ENCODE results near the gene CFAP52.
"Not testable (repeated sequence)": the region's sequence is repeated elsewhere in the genome, so short reads cannot be mapped to it uniquely, and the experiment has no call there.

Gene CFAP52

DNA sequence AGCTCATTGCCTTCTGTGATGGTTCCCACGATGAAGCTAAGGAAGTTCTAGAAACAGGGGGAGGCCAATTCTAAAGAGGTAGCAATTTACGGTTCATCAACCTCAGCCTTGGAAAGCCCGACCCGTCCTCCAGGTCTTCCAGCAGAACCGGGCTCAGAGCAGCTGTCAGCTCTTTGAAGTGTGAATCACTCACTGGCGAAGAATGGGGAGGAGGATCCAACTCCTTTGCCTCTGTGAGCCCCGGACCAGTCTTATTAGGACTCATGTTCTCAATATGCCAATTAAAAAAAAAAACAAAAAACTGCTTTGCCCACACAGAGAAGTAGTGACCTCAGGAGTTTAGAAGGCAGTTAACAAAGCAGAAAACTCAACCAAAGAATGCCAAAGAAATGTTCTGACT lies 32.2 kb upstream of the CFAP52 start:
- H3K27ac ChIP-seq (ENCODE audit: low read depth, low read length, severe bottlenecking): no peak overlapping the region
- no peaks in the 10 kb centered on the region for H3K9me3 ChIP-seq (ENCODE audit: control insufficient read depth, low read length)
- no peaks in the 10 kb centered on the region for H3K36me3 ChIP-seq (ENCODE audit: control insufficient read depth, insufficient read depth, low read length)
- peaks cover 6% of the 10 kb centered on the region for H3K4me1 ChIP-seq (ENCODE audit: control insufficient read depth, insufficient read depth, low read length, poor library complexity, severe bottlenecking)
- H3K4me3 ChIP-seq (ENCODE audit: extremely low read depth, insufficient read depth, low read length, poor library complexity, severe bottlenecking): no peak overlapping the region
- 56 to 62% methylated on average over 6 of the region's 7 CpGs for WGBS, 2 experiments (ENCODE audit: insufficient coverage in 2 of 2)

DNA sequence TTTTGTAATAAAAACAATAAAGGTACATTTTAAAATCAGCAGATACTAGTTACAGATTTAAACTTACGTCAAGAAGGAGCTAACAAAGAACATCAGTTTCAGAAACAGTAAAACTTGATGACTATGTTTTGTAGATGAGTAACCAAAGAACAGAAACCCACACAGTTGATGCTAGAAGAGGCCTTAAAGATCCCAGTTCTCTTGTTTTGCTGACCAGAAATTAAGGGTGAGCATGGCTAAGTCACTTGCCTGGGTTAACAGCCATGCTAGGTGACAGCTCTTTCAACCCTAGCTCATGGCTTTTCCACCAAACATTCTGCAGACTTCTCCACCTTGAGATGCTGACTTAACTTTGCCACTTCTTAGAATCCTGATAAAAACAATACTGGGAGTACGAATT lies 27.2 kb upstream of the CFAP52 start:
- Histone ChIP-seq H3K4me1 (ENCODE audit: control insufficient read depth, insufficient read depth, low read length, poor library complexity, severe bottlenecking) (peaks cover 2% of the 10 kb centered on the region), H3K27ac (ENCODE audit: low read depth, low read length, severe bottlenecking) (no peak overlapping the region), H3K36me3 (ENCODE audit: control insufficient read depth, insufficient read depth, low read length) (no peaks in the 10 kb centered on the region), H3K4me3 (ENCODE audit: extremely low read depth, insufficient read depth, low read length, poor library complexity, severe bottlenecking) (no peak overlapping the region), H3K9me3 (ENCODE audit: control insufficient read depth, low read length) (no peaks in the 10 kb centered on the region)
- WGBS, 2 experiments (ENCODE audit: insufficient coverage in 2 of 2): 89% methylated on average over 1 of the region's 2 CpGs; no CpG with 5 or more reads in 1 of the 2 experiments

DNA sequence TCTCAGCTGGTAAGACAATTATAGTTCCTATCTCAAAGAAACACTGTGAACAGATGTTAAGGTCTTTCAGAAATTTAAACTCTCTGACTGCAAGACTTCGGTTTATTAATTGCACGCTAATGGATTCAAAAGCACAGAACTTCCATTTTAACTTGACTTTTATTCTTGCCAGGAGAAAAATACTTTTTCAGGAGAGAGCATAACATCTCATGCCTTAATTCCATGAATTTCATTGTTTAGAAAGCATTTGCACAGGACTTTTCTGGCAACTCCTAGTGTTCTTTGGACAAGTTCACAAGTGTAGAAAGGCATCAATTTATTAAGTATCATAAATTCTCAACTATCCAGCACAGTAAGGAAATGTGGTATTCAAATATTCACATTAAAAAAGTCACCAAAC lies 23.3 kb upstream of the CFAP52 start:
- peaks cover 3% of the 10 kb centered on the region for H3K36me3 ChIP-seq (ENCODE audit: control insufficient read depth, insufficient read depth, low read length)
- H3K4me3 ChIP-seq (ENCODE audit: extremely low read depth, insufficient read depth, low read length, poor library complexity, severe bottlenecking): no peak overlapping the region
- no peaks in the 10 kb centered on the region for H3K9me3 ChIP-seq (ENCODE audit: control insufficient read depth, low read length)
- no peak overlapping the region for H3K27ac ChIP-seq (ENCODE audit: low read depth, low read length, severe bottlenecking)
- 90 to 100% methylated on average over 1 to 2 of the region's 2 CpGs for WGBS, 2 experiments (ENCODE audit: insufficient coverage in 2 of 2)
- no peaks in the 10 kb centered on the region for H3K4me1 ChIP-seq (ENCODE audit: control insufficient read depth, insufficient read depth, low read length, poor library complexity, severe bottlenecking)

DNA sequence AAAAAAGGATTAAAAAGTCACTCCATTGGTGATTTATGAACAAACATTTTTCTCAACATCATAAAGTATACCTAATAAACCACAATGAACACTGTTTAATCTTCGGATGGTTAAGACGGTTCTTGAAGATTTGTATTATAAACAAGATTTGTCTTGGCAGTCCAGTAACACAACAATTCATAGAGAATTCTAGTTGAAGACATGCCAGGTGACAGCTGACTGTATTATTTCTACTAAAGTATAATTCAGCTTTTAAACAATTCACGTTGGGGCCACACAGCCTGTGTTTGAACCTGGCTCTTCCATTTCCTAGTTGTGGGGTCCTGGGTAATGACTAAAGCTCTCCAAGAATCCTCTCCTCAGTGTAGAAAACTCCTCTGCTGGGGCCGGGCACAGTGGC lies 22.8 kb upstream of the CFAP52 start:
- Histone ChIP-seq H3K4me1 (ENCODE audit: control insufficient read depth, insufficient read depth, low read length, poor library complexity, severe bottlenecking) (no peaks in the 10 kb centered on the region), H3K36me3 (ENCODE audit: control insufficient read depth, insufficient read depth, low read length) (peaks cover 3% of the 10 kb centered on the region), H3K4me3 (ENCODE audit: extremely low read depth, insufficient read depth, low read length, poor library complexity, severe bottlenecking) (no peak overlapping the region), H3K27ac (ENCODE audit: low read depth, low read length, severe bottlenecking) (no peak overlapping the region), H3K9me3 (ENCODE audit: control insufficient read depth, low read length) (no peaks in the 10 kb centered on the region)
- 80 to 100% methylated on average over 1 to 2 of the region's 4 CpGs for WGBS, 2 experiments (ENCODE audit: insufficient coverage in 2 of 2)

DNA sequence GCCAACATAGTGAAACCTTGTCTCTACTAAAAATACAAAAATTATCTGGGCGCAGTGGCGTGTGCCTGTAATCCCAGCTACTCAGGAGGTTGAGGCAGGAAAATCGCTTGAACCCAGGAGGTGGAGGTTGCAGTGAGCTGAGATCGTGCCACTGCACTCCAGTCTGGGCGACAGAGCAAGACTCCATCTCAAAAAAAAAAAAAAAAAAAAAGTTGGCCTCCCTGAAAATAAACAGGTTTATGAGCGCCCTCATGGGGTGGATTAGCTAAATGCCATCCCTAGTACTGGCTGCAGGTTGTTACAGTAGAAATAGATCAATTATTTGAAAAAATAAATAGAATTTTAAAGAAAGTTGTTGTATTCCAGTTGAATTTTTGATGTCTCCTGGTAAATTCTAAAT lies 21.7 kb upstream of the CFAP52 start:
- not testable (repeated sequence) for H3K36me3 ChIP-seq (ENCODE audit: control insufficient read depth, insufficient read depth, low read length); H3K4me1 ChIP-seq (ENCODE audit: control insufficient read depth, insufficient read depth, low read length, poor library complexity, severe bottlenecking); H3K9me3 ChIP-seq (ENCODE audit: control insufficient read depth, low read length); H3K27ac ChIP-seq (ENCODE audit: low read depth, low read length, severe bottlenecking); H3K4me3 ChIP-seq (ENCODE audit: extremely low read depth, insufficient read depth, low read length, poor library complexity, severe bottlenecking)
- WGBS, 2 experiments (ENCODE audit: insufficient coverage in 2 of 2): 92% methylated on average over 2 of the region's 6 CpGs; no CpG with 5 or more reads in 1 of the 2 experiments

DNA sequence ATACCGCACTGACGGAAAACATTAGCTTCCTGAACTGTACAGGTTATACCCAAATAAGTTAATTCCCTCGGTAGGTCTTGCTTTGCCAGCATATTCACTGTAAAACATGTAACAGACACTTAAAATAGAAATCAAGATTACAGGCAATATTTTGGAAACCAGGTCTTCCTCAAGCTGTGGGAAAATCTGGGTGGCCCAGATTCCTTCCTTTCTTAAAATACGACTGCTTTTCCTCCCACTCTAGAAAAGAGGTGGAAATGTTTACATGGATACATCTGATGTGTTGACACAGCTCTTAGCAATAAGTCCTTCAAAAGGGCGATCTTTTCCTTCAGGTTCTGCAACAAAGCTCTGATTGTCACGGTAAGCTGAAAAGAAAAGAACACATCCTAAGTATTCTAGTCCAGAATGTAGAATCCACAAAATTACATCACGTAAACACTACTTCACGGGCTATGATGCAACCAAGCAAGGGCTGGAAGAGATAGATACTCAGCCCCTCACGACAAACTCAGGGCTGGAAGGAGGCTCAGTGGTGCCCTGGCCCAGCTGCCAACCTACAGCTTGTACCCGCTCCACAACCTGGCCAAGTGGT lies 19.2 kb upstream of the CFAP52 start:
- WGBS, 2 experiments (ENCODE audit: insufficient coverage in 2 of 2): 92 to 95% methylated on average over 8 to 9 of the region's 10 CpGs
- Histone ChIP-seq H3K9me3 (ENCODE audit: control insufficient read depth, low read length) (no peaks in the 10 kb centered on the region), H3K36me3 (ENCODE audit: control insufficient read depth, insufficient read depth, low read length) (peaks cover 3% of the 10 kb centered on the region), H3K4me3 (ENCODE audit: extremely low read depth, insufficient read depth, low read length, poor library complexity, severe bottlenecking) (no peak overlapping the region), H3K4me1 (ENCODE audit: control insufficient read depth, insufficient read depth, low read length, poor library complexity, severe bottlenecking) (no peaks in the 10 kb centered on the region), H3K27ac (ENCODE audit: low read depth, low read length, severe bottlenecking) (no peak overlapping the region)

DNA sequence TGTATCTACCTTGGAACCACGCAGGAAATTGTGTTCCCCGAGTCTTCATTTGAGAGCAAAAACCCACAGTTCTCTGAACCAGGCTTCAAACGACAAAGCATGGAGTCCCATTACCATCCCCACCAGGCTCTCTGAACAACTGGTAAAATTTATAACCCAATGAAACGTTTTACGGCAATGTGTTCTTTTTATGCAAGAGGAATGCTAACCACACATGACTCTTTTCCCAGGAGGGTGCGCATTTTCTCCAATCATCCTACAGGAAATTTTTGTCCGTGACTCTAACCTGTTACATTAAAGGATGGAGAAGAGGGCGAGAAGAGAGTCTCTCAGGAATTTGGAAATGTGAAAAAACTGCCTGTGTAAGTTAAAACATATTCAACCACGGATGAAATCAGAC lies 18.6 kb upstream of the CFAP52 start:
- no peak overlapping the region for H3K27ac ChIP-seq (ENCODE audit: low read depth, low read length, severe bottlenecking)
- H3K9me3 ChIP-seq (ENCODE audit: control insufficient read depth, low read length): no peaks in the 10 kb centered on the region
- no peak overlapping the region for H3K4me3 ChIP-seq (ENCODE audit: extremely low read depth, insufficient read depth, low read length, poor library complexity, severe bottlenecking)
- H3K36me3 ChIP-seq (ENCODE audit: control insufficient read depth, insufficient read depth, low read length): peaks cover 3% of the 10 kb centered on the region
- no peaks in the 10 kb centered on the region for H3K4me1 ChIP-seq (ENCODE audit: control insufficient read depth, insufficient read depth, low read length, poor library complexity, severe bottlenecking)
- WGBS, 2 experiments (ENCODE audit: insufficient coverage in 2 of 2): 91 to 92% methylated on average over 5 of the region's 9 CpGs

DNA sequence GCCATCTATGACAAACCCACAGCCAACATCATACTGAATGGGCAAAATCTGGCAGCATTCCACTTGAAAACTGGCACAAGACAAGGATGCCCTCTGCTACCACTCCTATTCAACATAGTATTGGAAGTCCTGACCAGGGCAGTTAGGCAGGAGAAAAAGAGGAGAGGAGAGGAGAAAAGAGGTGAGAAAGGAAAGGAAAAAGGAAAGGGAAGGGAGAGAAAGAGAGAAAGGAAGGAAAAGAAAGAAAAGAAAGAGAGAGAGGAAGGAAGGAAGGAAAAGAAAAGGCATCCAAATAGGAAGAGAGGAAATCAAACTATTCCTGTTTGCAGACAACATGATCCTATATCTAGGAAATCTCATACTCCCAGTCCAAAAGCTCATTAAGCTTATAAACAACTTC lies 12.3 kb upstream of the CFAP52 start:
- Histone ChIP-seq H3K9me3 (ENCODE audit: control insufficient read depth, low read length) (no peaks in the 10 kb centered on the region), H3K27ac (ENCODE audit: low read depth, low read length, severe bottlenecking) (no peak overlapping the region), H3K4me3 (ENCODE audit: extremely low read depth, insufficient read depth, low read length, poor library complexity, severe bottlenecking) (no peak overlapping the region), H3K36me3 (ENCODE audit: control insufficient read depth, insufficient read depth, low read length) (peaks cover 9% of the 10 kb centered on the region), H3K4me1 (ENCODE audit: control insufficient read depth, insufficient read depth, low read length, poor library complexity, severe bottlenecking) (no peaks in the 10 kb centered on the region)

DNA sequence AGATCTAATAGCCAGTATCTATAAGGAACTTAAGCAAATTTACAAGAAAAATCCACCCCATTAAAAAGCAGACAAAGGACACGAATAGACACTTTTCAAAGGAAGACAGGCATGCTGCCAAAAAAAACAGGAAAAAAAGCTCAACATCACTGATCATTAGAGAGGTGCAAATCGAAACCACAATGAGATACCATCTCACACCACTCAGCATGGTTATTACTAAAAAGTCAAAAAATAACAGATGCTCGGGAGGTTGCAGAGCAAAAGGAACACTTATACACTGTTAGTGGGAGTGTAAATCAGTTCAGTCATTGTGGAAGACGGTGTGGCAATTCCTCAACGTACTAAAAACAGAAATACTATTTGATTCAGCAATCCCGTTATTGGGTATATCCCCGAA lies 10.4 kb upstream of the CFAP52 start:
- peaks cover 9% of the 10 kb centered on the region for H3K36me3 ChIP-seq (ENCODE audit: control insufficient read depth, insufficient read depth, low read length)
- H3K27ac ChIP-seq (ENCODE audit: low read depth, low read length, severe bottlenecking): no peak overlapping the region
- no peaks in the 10 kb centered on the region for H3K4me1 ChIP-seq (ENCODE audit: control insufficient read depth, insufficient read depth, low read length, poor library complexity, severe bottlenecking)
- H3K9me3 ChIP-seq (ENCODE audit: control insufficient read depth, low read length): no peaks in the 10 kb centered on the region
- 82 to 88% methylated on average over 4 of the region's 7 CpGs for WGBS, 2 experiments (ENCODE audit: insufficient coverage in 2 of 2)
- H3K4me3 ChIP-seq (ENCODE audit: extremely low read depth, insufficient read depth, low read length, poor library complexity, severe bottlenecking): no peak overlapping the region

DNA sequence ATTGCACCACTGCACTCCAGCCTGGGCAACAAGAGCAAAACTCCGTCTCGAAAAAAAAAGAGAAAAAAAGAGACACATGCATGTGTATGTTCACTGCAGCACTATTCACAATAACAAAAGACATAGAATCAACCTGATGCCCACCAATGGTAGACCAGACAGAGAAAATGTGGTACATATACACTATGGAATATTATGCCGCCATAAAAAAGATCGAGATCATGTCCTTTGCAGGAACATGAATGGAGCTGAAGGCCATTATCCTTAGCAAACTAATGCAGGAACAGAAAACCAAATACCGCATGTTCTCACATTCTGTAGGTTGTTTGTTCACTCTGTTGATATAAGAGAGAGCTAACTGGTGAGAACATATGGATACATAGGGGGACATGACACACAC lies 9.7 kb upstream of the CFAP52 start:
- H3K36me3 ChIP-seq (ENCODE audit: control insufficient read depth, insufficient read depth, low read length); H3K4me3 ChIP-seq (ENCODE audit: extremely low read depth, insufficient read depth, low read length, poor library complexity, severe bottlenecking); H3K27ac ChIP-seq (ENCODE audit: low read depth, low read length, severe bottlenecking); H3K9me3 ChIP-seq (ENCODE audit: control insufficient read depth, low read length); H3K4me1 ChIP-seq (ENCODE audit: control insufficient read depth, insufficient read depth, low read length, poor library complexity, severe bottlenecking): not testable (repeated sequence)
- 74 to 83% methylated on average over 3 of the region's 5 CpGs for WGBS, 2 experiments (ENCODE audit: insufficient coverage in 2 of 2)

DNA sequence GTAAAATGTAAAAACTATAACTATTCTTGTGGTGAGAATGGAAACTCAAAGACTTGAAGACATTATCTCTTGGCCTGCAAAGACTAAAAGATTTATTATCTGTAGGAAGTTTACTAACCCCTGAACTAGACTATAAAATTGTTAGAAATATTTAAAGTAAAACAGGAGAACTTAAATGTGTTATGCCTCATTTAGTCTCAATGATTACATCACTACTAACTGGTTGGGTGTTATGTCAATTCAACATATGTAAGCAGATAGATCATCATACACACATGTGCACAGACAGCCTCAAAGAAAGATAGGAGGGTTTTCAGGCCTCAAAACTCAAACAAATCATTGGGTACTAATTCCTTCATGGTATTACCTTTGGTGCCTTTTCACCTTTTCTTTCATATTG lies 8.4 kb upstream of the CFAP52 start:
- H3K36me3 ChIP-seq (ENCODE audit: control insufficient read depth, insufficient read depth, low read length): peaks cover 9% of the 10 kb centered on the region
- no peak overlapping the region for H3K27ac ChIP-seq (ENCODE audit: low read depth, low read length, severe bottlenecking)
- H3K4me3 ChIP-seq (ENCODE audit: extremely low read depth, insufficient read depth, low read length, poor library complexity, severe bottlenecking): no peak overlapping the region
- no peaks in the 10 kb centered on the region for H3K9me3 ChIP-seq (ENCODE audit: control insufficient read depth, low read length)
- H3K4me1 ChIP-seq (ENCODE audit: control insufficient read depth, insufficient read depth, low read length, poor library complexity, severe bottlenecking): no peaks in the 10 kb centered on the region
